Kidney capillary endothelial cell (primary cell): Measurements from ENCODE around the gene CABYR.

ENCODE experiments used
- DNase-seq: peaks from one replicate; pipeline ENCODE4 v3.0.0-alpha.2; 2018; ENCODE audit warnings: low spot score

Gene CABYR

GRCh38 chr18:24189664-24190346 lies 50.9 kb downstream of the CABYR start:
- DNase-seq = no peak

DNA sequence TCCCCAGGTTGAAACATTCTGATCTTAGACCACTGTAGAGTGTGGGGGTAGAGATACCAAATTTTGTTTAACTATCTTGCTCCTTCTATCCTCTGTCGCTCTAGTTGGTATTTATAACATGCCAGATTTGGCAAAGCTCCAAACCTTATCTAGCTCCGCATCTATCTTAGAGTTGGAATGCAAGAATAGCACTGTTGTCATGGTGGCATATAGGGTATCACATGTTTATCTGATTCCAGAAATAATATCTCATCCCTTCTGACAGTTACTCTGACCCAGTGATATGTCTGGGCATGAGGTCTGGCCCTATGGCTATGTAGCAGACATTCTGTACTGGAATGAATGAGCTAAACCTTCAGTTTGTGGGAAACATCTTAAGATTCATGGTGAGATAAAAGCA lies 51.7 kb downstream of the CABYR start:
- DNase-seq = no peak

DNA sequence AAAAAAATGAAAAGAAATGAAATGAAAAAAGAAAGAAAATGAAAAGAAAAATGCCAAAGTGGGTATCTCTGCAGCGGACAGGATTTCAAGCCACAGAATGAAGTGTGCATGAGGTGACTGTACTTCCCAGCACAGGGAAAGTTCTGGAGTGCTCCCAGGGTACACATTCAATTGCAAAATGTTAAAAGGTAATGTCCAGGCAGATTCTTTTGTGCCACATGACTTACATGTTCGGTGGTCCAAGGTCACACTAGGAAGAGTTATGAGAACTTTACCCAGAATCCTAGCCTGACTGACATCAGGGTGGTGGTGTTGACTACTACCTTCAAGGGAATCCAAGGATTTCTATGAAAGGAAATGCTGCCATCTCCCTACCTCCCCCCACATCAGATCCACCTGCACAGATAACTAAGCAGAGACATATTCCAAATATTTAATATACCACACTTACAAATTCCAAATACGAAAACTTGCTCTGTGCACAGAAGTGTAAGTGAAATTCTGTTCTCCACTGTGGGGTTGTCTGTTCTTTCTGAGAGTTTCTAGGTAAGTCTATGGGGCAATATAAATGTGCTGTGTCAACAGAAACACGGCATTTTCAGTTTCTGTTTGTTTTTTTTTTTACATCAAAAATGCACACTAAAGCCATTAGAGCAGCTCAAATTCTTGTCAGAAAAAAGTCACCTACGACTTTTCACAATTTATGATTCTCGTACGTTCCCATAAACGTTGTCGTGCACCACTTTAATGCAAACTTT lies 56.6 kb downstream of the CABYR start:
- DNase-seq = no peak

GRCh38 chr18:24196764-24197163 lies 57.9 kb downstream of the CABYR start:
- DNase-seq = no peak

- no peak for DNase-seq
Observed at GRCh38 chr18:24197412-24197811, 58.5 kb downstream of the CABYR start.

DNA sequence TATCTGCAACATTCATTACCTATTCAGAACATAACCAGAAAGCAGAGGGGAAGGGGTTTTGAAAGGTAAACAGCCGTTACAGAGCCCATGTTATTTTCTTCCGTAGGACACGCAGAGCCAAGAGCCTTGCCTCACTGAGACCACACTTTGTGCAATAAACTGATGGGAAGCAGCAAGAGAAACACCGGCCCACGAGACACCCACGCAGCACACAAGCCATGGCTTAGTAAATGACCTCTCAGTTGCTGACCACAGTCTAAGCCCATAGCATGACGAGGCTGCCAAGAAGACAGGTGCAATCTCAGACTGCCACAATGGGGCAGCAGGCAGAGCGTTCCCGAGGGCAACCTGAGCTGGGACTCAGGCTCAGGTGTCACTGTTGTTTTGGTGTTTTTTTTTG lies 59.6 kb downstream of the CABYR start:
- DNase-seq = no peak

DNA sequence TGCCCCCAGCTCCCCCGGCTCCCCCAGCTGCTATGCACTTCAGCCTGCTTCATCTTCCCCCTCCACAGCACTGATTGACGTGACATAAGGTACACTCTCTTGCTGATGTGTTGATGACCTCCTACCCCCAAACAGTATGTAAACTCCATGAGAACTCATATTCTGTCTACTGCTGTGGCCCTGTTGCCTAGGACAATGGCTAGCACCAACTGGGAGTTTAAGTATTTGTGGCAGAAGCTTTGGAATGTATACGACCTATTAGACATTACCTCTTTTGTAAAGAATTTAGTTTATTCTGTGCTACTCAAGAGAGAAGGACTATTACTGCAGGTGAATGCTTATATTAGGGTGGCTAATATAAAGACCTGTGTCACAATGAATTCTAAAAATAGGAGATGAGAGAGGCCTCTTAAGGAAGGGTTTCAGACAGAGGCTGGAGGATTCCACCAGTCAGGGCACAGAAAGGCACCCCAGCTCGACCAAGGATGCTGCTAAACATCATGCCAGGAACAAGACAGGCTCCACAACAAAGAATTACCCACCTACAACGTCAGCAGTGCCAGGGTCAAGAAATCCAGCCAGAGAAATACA lies 60.6 kb downstream of the CABYR start:
- no peak for DNase-seq

DNA sequence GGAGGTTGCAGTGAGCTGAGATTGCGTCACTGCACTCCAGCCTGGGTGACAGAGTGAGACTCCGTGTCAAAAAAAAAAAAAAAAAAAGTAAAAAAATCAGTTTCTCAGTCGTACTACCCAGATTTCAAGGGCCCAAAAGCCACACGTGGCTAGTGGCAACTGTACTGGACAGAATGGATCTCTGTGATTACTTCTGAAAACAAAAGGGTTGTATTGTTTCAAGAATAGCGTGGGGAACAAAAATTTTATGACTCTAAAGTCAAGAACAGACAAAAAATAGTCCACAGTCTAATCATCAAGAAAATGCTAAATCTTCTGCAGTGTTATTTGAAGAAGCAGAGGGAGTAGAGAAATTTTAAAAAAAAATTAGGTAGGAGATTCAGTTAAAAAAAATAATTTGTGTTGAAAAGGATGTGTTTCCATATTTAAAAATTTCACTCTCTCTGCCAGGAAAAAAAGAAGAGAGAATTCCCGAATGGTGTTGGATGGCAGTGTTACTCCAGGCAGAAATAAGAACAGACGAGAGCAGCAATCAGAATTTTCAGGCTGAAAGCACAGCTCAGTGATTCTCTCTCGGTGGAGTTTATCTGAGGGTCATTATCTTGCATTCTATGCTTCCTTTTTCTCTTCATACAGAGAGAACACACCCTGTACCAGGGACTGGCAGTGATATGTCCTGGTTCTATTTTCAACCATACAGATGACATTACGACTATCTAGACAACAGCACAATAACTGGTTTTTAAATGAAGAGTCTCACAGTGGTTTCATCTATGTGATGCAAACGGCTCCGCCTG lies 61.8 kb downstream of the CABYR start:
- no peak for DNase-seq

GRCh38 chr18:24201699-24202687 lies 63.1 kb downstream of the CABYR start:
- no peak for DNase-seq

DNA sequence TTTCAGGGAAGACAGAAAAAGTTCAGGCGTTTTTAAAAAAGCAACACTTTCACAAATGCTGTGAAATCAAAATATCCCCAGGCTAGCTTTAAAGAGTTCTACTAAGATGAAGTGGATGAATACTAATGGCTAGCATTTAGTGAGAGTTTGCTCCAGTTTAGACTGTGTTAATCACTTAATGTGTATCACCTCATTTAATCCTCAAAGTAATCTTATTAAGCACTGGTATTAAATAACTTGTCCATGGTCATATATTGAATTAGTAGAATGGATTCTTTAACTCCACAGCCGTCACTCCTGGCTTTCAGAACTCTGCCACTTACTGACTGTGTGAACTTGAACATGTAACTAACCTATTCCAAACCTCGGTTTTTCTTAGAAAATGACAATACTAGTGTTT lies 66.0 kb downstream of the CABYR start:
- DNase-seq = no peak

DNA sequence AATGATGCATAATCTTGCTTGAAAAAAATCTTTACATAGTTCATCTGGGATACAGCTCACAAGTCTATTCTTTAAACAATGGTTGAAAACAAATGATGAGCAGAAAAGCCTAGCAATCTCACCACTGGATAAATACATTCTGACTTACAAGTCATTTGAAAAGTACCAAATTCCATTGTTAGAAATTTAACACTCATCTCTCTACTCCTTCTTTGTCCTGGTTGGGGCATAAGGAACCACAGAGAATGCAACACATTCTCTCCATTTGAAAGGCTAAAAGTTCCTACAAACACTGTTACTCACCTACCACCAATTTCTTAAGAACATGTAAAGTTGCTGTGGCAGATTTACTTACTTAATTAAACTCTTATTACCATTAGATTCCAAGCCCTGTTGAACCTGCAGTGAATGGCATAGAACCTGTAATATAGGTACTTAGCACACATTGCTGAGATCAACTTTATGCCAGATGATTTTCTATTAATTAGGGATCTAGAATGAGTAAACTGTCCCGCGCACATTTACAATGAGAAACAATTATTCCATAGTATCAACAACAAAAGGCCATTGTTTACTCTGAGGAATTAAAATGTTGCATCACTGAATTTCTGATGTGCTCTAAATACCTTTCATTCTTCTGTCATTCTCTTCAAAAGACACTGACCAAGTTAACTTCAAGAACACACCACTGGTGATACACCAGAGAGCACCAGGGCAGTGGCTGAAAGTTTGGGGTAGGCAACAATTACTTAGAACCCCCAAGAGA lies 69.6 kb downstream of the CABYR start:
- no peak for DNase-seq

DNA sequence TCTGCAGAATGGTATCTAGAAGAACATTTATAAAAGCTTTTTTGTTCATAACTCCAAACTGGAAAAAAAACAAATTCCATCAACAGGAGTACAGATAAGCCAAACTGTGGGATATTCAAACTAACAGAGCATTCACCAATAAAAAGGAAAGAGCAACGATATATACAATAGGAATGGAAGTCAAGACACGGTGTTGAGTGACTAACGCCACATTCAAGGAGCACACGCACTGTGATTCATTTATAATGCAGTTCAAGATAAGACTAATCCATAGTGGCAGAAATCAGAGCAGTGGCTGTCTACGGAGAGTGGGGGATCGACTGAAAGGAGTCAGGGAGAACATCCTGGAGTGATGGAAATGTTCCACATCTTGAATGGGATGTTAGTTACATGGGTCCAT lies 70.7 kb downstream of the CABYR start:
- DNase-seq = no peak
